HEK293T (cell line): ENCODE results near the gene UAP1L1.

Experiments used
- ARNT ChIP-seq: fragments of 450-650 bp; IDR thresholded peaks from 2 replicates; pipeline ENCODE4 v1.6.1; 2017; ENCODE audit warnings: mild to moderate bottlenecking
- CTBP1 ChIP-seq: fragments of 450-650 bp; IDR thresholded peaks from 2 replicates; pipeline ENCODE4 v1.6.1; 2016; ENCODE audit warnings: borderline replicate concordance
- FOXA1 ChIP-seq: fragments of 450-650 bp; IDR thresholded peaks from 2 replicates; pipeline ENCODE4 v1.6.1; 2016; ENCODE audit warnings: mild to moderate bottlenecking
- FOXM1 ChIP-seq: fragments of 450-650 bp; IDR thresholded peaks from 2 replicates; pipeline ENCODE4 v1.6.1; 2017; ENCODE audit warnings: mild to moderate bottlenecking, borderline replicate concordance
- HDGF ChIP-seq: fragments of 450-650 bp; IDR thresholded peaks from 2 replicates; pipeline ENCODE4 v1.6.1; 2017; ENCODE audit warnings: antibody characterized with exemption, borderline replicate concordance
- LEF1 ChIP-seq: fragments of 450-650 bp; IDR thresholded peaks from 2 replicates; pipeline ENCODE4 v1.6.1; 2017; ENCODE audit warnings: mild to moderate bottlenecking, borderline replicate concordance
- NFRKB ChIP-seq: fragments of 450-650 bp; IDR thresholded peaks from 2 replicates; pipeline ENCODE4 v1.6.1; 2016; ENCODE audit warnings: mild to moderate bottlenecking, moderate library complexity
- PKNOX1 ChIP-seq: fragments of 450-650 bp; IDR thresholded peaks from 2 replicates; pipeline ENCODE4 v1.6.1; 2016
- SP1 ChIP-seq: fragments of 450-650 bp; IDR thresholded peaks from 2 replicates; pipeline ENCODE4 v1.6.1; 2017
- SUZ12 ChIP-seq: fragments of 450-650 bp; IDR thresholded peaks from 2 replicates; pipeline ENCODE4 v1.6.1; 2016; ENCODE audit warnings: mild to moderate bottlenecking
- ZNF384 ChIP-seq: fragments of 450-650 bp; IDR thresholded peaks from 2 replicates; pipeline ENCODE4 v1.6.1; 2016

GRCh38 chr9:137089232-137089947 lies 12.1 kb downstream of the UAP1L1 start:
- no peak for TF ChIP-seq SUZ12
- no peak for TF ChIP-seq PKNOX1
- TF ChIP-seq FOXA1, result no peak
- TF ChIP-seq ARNT, result no peak
- no peak for TF ChIP-seq CTBP1
- no peak for TF ChIP-seq FOXM1
- TF ChIP-seq ZNF384, result no peak
- no peak for TF ChIP-seq LEF1
- no peak for TF ChIP-seq NFRKB
- TF ChIP-seq SP1, result no peak
- TF ChIP-seq HDGF, result no peak
